Caco-2 (cell line): ENCODE data around the gene KLHL15. TPM values are rescaled to one million over a fixed set of nuclear protein-coding genes. Genes with fewer than 3 reads are reported as not detected.

ENCODE experiments used
- BruUV-seq: library from RNA; stranded (reverse); fragments of 400-500 nt; replicated peaks from 2 replicates; lab custom pipeline; 2021; lab: Mats Ljungman, UMichigan
- CTCF ChIA-PET: fragments of 300-600 bp; sonication (Branson Sonifier 250); formaldehyde crosslinking; loops from one replicate; lab custom pipeline; 2022; ENCODE audit warnings: antibody characterized with exemption; lab: Charles Lee
- POLR2A ChIA-PET: fragments of 300-600 bp; sonication (Branson Sonifier 250); formaldehyde crosslinking; loops from one replicate; lab custom pipeline; 2022; ENCODE audit warnings: antibody characterized with exemption; lab: Charles Lee
- DNase-seq, 2 experiments: peaks; one replicate each; pipeline versions ENCODE4 v3.0.0 to v3.0.0-alpha.2; 2020 to 2022
- H3K27me3 ChIP-seq: replicated peaks from 2 replicates; pipeline ENCODE4 v1.6.0; 2011; ENCODE audit warnings: low read length; ENCODE audit not compliant: control insufficient read depth, insufficient read depth
- H3K36me3 ChIP-seq: 2 replicates; pipeline ENCODE4 v1.5.1; 2011; ENCODE audit warnings: low read length; ENCODE audit not compliant: control insufficient read depth, insufficient read depth
- H3K4me1 ChIP-seq: fragments of 250-450 bp; sonication (Bioruptor Pico); 2 replicates; pipeline ENCODE4 v1.5.1; 2020; ENCODE audit warnings: mild to moderate bottlenecking
- H3K4me3 ChIP-seq: 2 replicates; pipeline ENCODE4 v1.5.1; 2011; ENCODE audit warnings: low read depth, mild to moderate bottlenecking, control low read depth, low read length
- H3K9me3 ChIP-seq: fragments of 250-450 bp; sonication (Bioruptor Pico); 2 replicates; pipeline ENCODE4 v1.5.1; 2020; ENCODE audit warnings: mild to moderate bottlenecking, moderate library complexity
- H3K27ac Mint-ChIP-seq: one replicate; pipeline ENCODE4 v1.8.0; 2022; ENCODE audit warnings: mixed read lengths; ENCODE audit not compliant: unreplicated experiment
- H3K27me3 Mint-ChIP-seq: one replicate; pipeline ENCODE4 v1.8.0; 2022; ENCODE audit warnings: mixed read lengths; ENCODE audit not compliant: insufficient read depth, unreplicated experiment
- H3K36me3 Mint-ChIP-seq: one replicate; pipeline ENCODE4 v1.8.0; 2022; ENCODE audit warnings: mild to moderate bottlenecking, mixed read lengths; ENCODE audit not compliant: insufficient read depth, unreplicated experiment
- H3K4me1 Mint-ChIP-seq: one replicate; pipeline ENCODE4 v1.8.0; 2022; ENCODE audit warnings: low read depth, mixed read lengths; ENCODE audit not compliant: unreplicated experiment
- H3K4me3 Mint-ChIP-seq: one replicate; pipeline ENCODE4 v1.8.0; 2022; ENCODE audit warnings: mild to moderate bottlenecking, moderate library complexity, mixed read lengths; ENCODE audit not compliant: unreplicated experiment
- H3K9me3 Mint-ChIP-seq: one replicate; pipeline ENCODE4 v1.8.0; 2022; ENCODE audit warnings: mixed read lengths; ENCODE audit not compliant: unreplicated experiment
- CTCF ChIP-seq, 2 experiments: fragments of 200-600 bp in 1 of 2; IDR thresholded peaks; 1 replicate in 1 of 2; 2 replicates in 1 of 2; pipeline versions ENCODE4 v1.5.1 to v1.8.0; 2011 to 2022; ENCODE audit warnings: antibody characterized with exemption in 1 of 2, control low read depth in 1 of 2, inconsistent platforms in 1 of 2, low read depth in 1 of 2, low read length in 1 of 2, mild to moderate bottlenecking in 1 of 2, moderate library complexity in 1 of 2; ENCODE audit not compliant: insufficient read depth in 1 of 2, severe bottlenecking in 1 of 2, unreplicated experiment in 1 of 2
- intact Hi-C: fragments of 100-400 bp; cut with micrococcal nuclease; formaldehyde crosslinking; loops from one replicate; pipeline ENCODE4 v1.10.0; 2022; ENCODE audit not compliant: unreplicated experiment
- total RNA-seq: library from RNA; stranded (reverse); gene quantifications from 2 replicates; pipeline ENCODE4 v1.2.3, GENCODE V29; 2022

KLHL15 gene
- total RNA-seq, 1 experiment from 2014 or later: 7.4 TPM

DNA sequence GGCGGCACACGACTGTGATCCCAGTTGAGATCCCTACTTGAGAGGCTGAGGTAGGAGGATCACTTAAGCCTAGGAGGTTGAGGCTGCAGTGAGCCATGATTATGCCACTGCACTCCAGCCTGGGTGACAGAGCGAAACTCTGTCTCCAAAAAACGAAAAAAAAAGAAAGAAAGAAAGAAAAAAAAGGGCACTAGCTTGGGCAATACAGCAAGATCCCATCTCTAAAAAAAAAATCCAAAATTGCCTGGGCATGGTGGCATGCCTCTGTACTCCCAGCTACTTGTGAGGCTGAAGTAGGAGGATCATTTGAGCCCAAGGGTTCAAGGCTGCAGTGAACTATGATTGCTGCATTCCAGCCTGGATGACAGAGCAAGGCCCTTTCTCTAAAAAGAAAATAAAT lies 10.7 kb upstream of the KLHL15 start:
- no peak overlapping the region for H3K27ac Mint-ChIP-seq
- no peaks in the 10 kb centered on the region for H3K36me3 Mint-ChIP-seq
- Histone ChIP-seq H3K4me3 (no peak overlapping the region), H3K9me3 (no peaks in the 10 kb centered on the region), H3K4me1 (no peaks in the 10 kb centered on the region), H3K27me3 (no peaks in the 10 kb centered on the region), H3K36me3 (no peaks in the 10 kb centered on the region)
- no peaks in the 10 kb centered on the region for H3K4me1 Mint-ChIP-seq
- ChIA-PET CTCF (no interaction called here), POLR2A (no interaction called here)
- H3K27me3 Mint-ChIP-seq: no peaks in the 10 kb centered on the region
- no TSS peak for BruUV-seq
- intact Hi-C loops: no loop called here
- no peak for TF ChIP-seq CTCF (IDR thresholded peaks at IDR 0.05; ENCODE audit: insufficient read depth in 1 of 2, low read depth in 1 of 2, low read length in 1 of 2, severe bottlenecking in 1 of 2, unreplicated experiment in 1 of 2)
- H3K9me3 Mint-ChIP-seq: no peaks in the 10 kb centered on the region
- H3K4me3 Mint-ChIP-seq: no peak overlapping the region
- DNase-seq: no peak

DNA sequence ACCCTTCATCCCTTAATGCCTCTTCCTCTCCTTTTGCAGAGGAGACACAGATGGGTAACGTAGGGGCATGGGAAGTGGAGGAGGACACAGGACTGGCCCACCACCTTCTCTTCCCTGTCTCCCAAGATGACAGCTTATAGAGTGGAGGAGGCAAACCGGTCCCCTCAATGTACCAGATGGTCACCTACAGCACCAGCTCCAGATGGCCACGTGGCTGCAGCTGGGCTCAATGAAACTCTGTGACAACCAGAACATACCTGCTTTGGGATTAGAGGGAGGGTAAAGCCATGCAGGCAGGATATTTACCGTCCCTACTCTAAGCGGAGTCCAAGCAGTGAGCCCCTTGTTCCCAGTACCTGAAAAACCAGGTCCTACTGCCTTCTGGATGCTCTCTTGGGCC lies 7.5 kb upstream of the KLHL15 start:
- Mint-ChIP-seq H3K27me3 (no peaks in the 10 kb centered on the region), H3K4me1 (no peaks in the 10 kb centered on the region), H3K36me3 (no peaks in the 10 kb centered on the region), H3K4me3 (no peak overlapping the region), H3K27ac (no peak overlapping the region), H3K9me3 (no peaks in the 10 kb centered on the region)
- no peaks in the 10 kb centered on the region for H3K9me3 ChIP-seq
- intact Hi-C loops: no loop called here
- H3K4me1 ChIP-seq: no peaks in the 10 kb centered on the region
- no peak for DNase-seq
- TF ChIP-seq CTCF (IDR thresholded peaks at IDR 0.05; ENCODE audit: insufficient read depth in 1 of 2, low read depth in 1 of 2, low read length in 1 of 2, severe bottlenecking in 1 of 2, unreplicated experiment in 1 of 2): no peak
- POLR2A ChIA-PET: no interaction called here
- no TSS peak for BruUV-seq
- CTCF ChIA-PET: no interaction called here
- H3K36me3 ChIP-seq: no peaks in the 10 kb centered on the region
- no peaks in the 10 kb centered on the region for H3K27me3 ChIP-seq
- no peak overlapping the region for H3K4me3 ChIP-seq

GRCh38 chrX:24030597-24030996 lies 3.6 kb upstream of the KLHL15 start:
- H3K4me3 Mint-ChIP-seq: no peak overlapping the region
- intact Hi-C loops: no loop called here
- no peaks in the 10 kb centered on the region for H3K9me3 Mint-ChIP-seq
- no TSS peak for BruUV-seq
- Histone ChIP-seq H3K27me3 (no peaks in the 10 kb centered on the region), H3K4me1 (no peaks in the 10 kb centered on the region), H3K36me3 (no peaks in the 10 kb centered on the region), H3K9me3 (no peaks in the 10 kb centered on the region), H3K4me3 (no peak overlapping the region)
- CTCF ChIA-PET: no interaction called here
- peaks cover 6% of the 10 kb centered on the region for H3K36me3 Mint-ChIP-seq
- no peak for DNase-seq
- H3K27me3 Mint-ChIP-seq: no peaks in the 10 kb centered on the region
- no peaks in the 10 kb centered on the region for H3K4me1 Mint-ChIP-seq
- TF ChIP-seq CTCF (IDR thresholded peaks at IDR 0.05; ENCODE audit: insufficient read depth in 1 of 2, low read depth in 1 of 2, low read length in 1 of 2, severe bottlenecking in 1 of 2, unreplicated experiment in 1 of 2): no peak
- no peak overlapping the region for H3K27ac Mint-ChIP-seq
- POLR2A ChIA-PET: no interaction called here
